NCI-H146 treated with DMSO at 0.1 percent for 48 hours (cell line): ENCODE data around the gene PRSS38.

ENCODE experiments used
- DNase-seq: peaks from one replicate; lab custom pipeline; 2025; ENCODE audit not compliant: unreplicated experiment; lab: John Stamatoyannopoulos, UW

The PRSS38 gene

DNA sequence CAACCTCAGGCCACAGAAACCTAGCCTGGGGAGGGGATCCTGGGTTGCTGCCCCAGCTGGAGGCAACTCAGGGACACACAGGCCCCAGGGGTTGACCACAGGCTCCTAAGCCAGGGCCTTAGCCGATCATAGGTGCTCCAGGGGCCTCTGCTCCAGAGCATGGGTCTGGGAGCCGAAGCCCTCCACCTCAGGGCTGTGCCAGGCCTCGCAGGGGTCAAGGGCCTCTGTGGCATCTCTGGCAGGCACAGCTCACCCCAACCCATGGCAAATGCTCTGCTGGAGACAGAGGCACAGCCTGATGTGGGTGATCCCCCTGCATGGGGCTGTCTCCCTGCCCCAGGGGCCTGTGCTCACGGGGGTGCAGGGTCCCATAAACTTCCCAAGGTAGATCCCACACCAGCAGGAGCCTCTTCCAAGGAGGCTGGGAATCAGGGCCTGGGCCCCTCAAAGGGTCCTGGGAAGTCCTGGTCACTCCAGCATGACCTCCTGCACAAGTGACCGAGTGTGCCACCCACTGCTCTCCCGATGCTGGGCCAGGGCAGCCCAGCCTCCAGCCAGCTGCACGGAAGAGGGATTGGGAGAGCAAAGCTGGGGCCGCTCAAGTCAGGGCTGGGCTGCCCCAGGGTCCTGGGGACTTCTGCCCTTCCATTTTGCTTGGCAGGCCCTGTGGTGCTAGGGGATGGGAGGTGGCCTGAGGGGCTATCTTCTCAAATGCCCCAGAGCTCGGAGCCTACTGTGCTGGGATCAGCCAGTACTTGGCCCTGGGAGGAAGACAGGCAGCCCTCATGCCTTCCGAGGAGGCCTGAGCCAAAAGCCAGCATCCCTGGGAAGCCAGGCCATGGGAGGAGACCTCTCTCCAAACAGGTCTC is 22.2 kb upstream of the PRSS38 start:
- DNase-seq, result no peak

DNA sequence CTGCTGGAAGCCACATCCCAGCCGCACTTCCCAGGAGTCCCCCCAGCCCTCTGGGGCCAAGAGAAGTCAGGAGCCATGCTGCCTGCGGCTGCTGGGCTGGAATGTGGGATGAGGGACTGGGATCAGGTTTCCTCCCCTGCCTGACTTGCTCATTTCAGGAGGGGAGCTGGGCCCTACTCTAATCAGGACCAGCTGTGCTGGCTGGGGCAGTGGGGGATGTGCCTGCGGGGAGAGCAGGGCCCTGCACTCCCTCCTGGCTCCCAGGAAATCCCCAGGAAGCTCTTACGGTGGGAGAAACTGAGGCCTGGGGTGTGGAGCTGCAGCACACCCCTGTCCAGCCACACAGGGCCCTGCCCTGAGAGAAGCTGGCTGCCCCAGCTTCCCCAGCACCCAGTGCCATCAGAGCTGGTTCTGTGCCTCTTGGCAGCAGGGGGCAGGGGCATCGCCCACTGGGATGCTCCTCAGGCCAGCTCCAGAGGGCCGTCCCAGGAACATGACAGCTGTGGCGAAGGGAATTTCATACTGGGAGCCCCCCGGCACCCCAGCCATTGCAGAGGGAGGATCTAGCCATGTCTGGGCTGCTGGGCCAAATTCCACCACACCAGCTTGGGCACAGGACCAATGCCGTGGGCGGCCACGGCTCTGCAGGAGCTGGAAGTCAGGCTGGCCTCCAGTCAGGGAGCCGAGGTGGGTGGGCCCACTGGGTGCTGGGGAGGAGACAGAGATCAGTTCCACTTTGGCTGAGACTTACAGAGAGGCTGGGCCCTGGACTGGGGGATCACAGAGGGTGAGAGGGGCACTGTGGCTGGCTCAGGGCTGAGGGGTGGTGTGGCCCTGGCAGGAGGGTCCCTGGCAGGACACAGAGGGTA is 21.3 kb upstream of the PRSS38 start:
- DNase-seq, result peak; percentile 15

DNA sequence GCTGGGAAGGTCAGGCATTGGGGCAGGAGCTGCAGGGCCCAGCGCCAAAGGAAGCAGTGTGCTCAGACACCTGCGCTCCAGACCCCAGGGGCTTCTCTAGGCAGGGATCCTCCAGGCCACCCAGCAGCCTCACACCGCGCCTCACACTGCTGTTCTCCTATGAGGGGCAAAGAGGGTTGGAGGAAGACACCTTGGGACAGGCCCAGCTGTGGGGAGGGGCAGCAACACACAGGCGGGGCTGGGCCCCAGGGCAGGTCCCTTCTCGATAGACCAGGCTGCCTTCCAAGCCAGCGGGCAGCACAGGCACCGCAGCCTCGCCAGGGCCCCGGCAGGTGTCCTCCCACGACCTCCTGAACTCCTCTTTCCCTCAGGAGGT is 20.7 kb upstream of the PRSS38 start:
- DNase-seq, result no peak

DNA sequence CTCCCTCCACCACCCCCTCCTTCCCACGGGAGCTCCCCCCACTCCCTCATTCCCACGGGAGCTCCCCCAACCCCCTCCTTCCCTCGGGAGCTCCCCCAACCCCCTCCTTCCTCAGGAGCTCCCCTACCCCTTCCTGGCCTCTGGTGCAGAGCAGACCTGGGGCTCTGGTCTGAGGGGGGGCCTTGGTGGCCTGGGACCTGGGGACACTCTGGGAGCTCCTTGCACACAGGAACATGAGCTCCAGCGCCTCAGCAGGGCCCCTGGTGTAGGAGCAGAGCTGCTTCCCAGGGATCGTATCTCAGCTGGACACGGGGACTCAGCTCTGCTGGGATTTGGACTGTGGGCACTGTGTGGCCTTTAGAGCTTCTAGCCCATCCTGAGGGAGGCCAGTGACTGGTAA is 19.7 kb upstream of the PRSS38 start:
- DNase-seq, result no peak

DNA sequence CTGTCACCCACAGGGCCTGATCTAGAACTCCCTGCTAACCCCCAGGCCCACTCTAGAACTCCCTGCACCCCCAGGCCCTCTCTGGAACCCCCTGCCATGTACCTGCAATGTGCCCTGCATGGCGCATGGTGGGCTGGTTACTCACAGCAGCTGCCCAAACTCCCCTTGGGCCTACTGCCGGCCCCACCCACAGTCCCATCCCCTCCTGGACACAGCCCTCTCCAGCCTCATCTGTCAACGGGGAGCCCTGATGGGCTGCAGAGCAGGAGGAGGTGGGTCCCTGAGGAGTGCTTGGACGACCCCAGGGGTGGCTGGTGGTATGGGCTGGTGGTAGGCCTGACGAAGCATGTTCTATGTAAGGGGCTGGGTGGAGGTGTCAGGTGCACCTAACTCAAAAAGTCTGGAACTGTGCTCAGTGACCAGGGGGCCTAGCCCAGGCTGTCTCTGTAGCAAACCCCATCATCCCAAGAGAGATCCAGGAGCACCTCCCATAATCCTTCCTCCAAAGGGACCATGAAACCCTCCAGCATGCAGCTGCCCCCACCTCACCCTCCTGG is 19.0 kb upstream of the PRSS38 start:
- no peak for DNase-seq

DNA sequence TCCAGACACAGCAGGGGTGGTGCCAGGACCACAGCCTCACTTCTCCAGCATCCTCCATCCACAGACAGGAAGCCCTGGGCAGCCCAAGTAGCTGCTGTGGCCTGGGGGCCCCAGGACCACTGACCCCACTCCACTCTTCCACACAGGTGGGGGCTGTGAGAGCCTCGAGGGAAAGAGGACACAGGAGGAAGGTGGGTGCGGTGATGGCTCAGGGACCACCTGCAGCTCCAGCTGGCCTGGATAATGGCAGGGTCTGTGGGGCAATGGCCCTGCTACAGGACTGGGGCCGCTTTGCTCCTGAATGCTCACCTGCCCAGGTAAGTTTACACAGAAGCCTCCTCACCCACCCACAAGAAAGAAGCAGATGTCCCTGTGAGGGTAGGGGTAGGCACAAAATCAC is 18.3 kb upstream of the PRSS38 start:
- peak; percentile 31 for DNase-seq

DNA sequence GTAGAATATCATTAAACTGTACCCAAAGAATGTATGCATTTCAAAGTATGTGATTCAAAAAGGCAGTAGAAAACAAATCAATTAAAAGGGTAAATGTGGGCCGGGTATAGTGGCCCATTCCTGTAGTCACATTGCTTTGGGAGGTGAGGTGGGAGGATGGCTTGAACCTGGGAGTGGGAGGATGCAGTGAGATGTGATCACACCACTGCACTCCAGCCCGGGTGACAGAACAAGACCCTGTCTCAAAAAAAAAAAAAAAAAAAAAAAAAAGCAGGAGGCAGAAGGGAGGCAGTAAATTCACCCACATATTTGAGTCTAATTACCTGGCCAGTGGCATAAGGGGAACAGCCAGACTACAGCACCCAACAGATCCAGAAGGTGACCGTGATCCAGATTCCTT is 17.9 kb upstream of the PRSS38 start:
- no peak for DNase-seq

DNA sequence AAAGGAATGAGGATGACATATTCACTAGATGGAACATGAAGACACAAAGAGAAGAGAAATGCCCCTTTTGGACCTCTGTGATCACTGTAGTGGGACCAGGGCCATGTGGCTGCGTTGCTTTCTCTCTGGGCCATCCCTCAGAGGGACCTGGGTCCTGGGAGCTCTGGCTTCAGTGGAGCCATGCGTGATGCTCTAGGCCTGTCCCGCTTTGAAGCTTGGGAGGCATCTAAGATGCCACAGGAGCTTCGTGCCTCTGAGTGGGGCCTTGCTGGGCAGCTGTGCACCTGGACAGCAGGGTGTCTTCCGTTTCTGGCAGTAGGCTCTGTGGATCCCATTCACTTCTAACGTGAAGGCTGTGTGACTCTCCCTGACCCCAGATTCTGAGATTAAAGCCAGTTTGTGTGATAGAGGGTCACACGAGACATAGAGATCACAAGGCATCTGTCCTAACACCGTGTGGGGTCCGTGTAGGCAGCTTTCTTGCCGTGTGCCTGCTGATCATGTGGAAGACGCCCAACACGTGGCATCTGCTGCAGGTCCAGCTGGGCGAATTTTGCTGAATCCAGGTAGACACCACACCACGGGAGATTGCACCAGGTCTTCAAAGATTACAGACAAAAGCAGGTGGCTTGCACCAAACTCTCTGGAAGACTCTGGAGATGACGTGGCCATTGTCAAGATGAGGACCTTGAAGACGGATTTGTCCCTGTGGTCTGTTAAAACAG is 17.2 kb upstream of the PRSS38 start:
- no peak for DNase-seq

DNA sequence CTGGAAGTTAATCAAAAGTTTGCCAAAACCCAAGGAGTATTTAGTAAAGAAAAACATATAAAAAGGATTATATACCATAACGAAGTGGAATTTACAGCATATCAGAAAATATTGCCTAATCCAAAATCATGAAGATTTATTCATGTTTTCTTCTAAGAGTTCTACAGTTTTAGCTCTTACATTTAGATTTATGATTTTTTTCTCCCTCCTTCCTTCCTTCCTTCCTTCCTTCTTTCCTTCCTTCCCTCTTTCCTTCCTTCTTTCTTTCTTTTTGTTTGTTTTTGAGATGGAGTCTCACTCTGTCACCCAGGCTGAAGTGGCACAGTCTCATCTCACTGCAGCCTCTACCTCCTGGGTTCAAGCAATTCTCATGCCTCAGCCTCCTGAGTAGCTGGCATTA is 15.7 kb upstream of the PRSS38 start:
- no peak for DNase-seq

DNA sequence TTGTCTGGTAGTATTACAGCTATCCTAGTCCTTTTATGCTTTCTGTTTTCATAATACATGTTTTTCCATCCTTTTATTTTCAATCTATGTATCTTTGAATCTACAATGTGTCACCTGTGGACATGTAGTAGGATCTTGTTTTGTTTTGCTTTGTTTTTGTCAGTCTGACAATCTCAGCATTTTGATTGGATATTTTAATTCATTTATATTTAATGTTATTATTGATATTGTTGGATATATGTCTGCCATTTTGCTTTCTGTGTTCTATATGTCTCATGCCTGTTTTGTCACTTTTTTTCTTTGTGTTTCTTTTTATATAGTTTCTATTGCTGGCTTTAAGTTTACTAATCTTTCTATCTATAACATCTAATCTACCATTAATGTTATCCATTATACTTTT is 11.5 kb upstream of the PRSS38 start:
- DNase-seq, result no peak

DNA sequence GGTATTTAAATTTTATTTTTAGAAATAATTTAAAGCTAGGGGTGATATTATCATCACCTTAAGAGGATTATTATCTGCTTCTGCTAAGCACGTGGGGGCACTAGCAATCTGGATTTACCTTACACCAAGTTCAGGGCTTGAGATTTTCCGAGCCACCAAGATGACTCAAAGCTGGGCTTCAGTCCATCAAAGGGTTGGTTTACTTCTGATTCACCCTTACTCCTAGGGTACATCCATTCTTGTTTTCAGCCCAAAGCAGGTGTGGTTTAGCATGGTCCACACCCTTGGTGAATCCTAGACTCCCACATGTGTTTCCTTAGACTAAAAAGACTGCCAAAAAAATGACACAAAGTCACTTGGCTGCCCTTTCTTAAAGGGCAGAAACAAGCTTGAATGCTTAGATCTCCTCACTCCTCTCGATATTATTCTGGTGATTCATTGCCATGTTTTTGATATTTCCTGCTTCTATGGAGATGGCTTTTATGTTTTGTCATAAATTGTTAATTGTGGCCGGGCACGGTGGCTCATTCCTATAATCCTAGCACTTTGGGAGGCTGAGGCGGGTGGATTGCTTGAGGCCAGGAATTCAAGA is 9.8 kb upstream of the PRSS38 start:
- DNase-seq, result no peak

DNA sequence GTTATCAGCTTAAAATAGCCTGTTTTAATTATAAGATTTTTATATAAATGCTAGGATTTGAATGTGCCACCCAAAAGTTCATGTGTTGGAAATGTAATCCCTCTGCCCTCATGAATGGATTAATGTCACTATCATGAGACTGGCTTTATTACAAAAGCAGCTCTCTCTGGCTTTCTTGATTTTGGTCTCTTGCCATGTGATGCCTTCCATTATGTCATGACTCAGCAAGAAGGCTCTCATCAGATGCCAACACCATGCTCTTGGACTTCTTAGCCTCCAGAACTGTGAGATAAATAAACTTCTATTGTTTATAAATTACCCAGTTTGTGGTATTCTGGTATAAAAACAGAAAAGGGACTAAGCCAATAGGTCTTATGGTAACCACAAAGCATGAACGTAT is 6.9 kb upstream of the PRSS38 start:
- DNase-seq, result no peak

DNA sequence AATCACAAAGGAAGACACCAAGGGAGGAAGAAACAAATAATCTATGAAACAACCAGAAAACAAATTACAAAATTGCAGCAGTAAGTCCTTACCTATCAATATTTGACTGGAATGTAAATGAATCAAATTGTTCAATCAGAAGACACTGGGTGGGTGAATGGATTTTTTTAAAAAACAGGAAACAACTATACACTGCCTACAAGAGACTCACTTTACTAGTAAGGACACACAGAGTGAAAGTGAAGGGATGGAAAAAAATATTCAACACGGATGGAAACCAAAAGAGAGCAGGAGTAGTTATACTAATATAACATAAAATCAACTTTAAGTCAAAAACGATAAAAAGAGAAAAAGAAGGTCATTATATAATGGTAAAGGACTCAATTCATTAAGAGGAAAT is 6.4 kb upstream of the PRSS38 start:
- no peak for DNase-seq

DNA sequence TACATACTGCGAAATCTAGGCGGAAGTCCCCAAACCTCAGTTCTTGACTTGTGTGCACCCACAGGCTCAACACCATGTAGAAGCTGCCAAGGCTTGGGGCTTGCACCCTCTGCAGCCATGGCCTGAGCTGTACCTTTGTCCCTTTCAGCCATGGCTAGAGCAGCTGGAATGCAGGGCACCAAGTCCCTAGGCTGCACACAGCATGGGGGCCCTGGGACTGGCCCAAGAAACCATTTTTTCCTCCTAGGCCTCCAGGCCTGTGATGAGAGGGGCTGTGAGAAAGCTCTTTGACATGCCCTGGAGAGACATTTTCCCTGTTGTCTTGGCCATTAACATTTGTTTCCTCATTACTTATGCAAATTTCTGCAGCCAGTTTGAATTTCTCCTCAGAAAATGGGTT is 1.5 kb upstream of the PRSS38 start:
- no peak for DNase-seq

DNA sequence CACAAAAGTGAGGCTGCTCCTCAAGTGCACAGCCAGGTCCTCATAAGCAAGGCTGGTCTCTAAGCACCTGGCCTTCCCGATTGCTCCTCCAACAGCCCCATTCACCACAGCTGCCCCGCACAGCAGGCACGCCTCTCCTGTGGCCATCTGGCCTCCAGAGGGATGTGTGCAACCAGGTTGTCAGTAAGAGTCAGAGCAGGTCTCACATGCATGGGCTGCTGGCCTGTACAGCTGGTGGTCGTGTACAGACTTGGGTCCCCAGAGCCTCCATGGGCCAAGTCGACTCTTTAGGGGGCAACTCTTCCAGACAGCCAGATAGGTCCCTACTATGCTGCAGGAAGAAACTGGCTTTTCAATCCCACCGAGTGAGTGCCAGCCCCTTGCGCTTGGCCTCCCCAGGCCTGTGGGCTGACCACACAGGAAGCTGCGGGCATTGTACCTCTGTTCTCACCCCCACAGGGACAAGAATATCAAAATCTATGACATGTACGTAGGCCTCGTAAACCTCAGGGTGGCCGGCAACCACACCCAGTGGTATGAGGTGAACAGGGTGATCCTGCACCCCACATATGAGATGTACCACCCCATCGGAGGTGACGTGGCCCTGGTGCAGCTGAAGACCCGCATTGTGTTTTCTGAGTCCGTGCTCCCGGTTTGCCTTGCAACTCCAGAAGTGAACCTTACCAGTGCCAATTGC is 1.4 kb downstream of the PRSS38 start:
- DNase-seq, result no peak

DNA sequence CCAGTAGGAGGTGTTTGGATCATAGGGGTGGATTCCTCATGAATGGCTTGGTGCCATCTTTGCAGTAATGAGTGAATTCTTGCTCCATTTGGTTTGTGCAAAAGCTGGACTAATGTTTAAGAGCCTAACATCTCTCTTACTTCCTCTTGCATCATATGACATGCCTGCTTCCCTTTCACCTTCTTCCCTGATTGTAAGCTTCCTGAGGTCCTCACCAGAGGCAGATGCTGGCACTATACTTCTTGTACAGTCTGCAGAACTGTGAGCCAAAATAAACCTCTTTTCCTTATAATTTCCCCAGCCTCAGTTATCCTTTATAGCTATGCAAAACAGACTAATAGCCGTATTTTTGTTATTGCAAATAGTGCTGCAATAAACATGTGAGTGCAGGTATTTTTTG is 8.1 kb downstream of the PRSS38 start:
- no peak for DNase-seq

DNA sequence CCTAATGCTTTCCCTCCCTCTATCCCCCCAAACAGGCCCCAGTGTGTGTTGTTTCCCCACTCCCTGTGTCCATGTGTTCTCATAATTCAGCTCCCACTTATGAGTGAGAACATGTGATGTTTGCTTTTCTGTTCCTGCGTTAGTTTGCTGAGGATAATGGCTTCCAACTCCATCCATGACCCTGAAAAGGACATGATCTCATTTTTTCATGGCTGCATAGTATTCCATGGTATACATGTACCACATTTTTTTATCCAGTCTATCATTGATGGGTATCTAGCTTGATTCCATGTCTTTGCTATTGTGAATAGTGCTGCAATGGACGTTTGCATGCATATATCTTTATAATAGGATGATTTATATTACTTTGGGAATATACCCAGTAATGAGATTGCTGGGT is 8.7 kb downstream of the PRSS38 start:
- no peak for DNase-seq

DNA sequence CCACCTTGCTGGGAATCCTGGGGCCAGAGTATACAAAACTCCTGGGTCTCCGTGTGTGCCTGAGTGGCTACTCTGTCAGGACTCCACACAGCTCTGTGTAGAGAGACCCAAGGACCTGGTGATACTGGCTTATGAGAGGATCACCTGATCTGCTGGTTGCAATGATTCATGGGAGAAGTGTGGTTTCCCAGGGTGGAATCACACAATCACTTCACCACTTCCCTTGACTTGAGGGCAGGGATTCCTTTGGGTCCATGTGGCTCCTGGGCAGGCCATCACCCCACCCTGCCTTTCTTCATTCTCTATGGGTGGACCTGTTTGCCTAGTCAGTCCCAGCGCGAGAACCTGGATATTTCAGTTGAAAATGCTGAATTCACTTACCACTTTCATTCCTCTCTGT is 13.3 kb downstream of the PRSS38 start:
- DNase-seq, result no peak

DNA sequence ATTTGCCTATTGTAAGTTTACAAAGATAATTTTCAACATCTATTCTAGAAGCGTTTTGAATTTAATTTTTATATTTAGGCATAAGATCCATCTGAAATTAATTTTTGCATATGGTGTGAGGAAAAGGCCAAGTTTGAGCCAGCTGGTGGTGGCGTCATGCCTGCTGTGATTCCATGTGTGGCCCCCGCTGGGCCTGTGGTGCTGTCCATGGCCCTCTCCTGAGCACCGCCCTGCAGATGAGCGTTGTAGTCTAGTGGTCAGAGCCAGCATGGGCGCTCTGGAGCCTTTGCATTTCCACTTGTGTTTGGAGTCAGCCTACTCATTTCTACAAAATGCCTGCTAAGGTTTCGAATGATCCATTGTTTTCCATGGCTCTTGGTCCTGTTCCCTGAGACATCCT is 22.7 kb downstream of the PRSS38 start:
- no peak for DNase-seq

DNA sequence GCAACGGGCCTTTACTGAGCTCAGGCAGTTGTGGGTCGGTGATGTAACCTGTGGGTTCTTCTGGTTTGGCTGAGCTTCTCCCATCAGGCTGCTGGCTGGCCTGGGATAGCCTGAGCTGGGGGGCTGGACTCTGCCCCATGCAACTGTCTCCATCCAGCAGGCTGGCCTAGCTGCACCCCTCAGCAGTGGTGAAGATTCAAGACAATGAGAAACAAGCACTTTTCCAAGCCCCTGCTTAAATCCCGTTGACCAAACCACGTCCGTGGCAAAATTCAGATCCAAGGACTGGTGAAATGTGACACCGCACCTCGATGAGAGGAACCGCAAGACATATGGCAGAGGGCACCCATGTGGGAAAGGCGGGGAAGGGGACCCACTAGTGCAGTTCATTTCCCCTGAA is 25.6 kb downstream of the PRSS38 start:
- DNase-seq, result no peak
